SK-N-SH treated with all-trans-retinoic acid at 6 μM for 48 hours (cell line): Measurements from ENCODE around the gene MAGEE2.

Source experiments
- BACH2 ChIP-seq: fragments of 250-450 bp; sonication (Bioruptor Pico); IDR thresholded peaks from 2 replicates; pipeline ENCODE4 v1.9.0; 2021; ENCODE audit warnings: mild to moderate bottlenecking, borderline replicate concordance
- CSDC2 ChIP-seq: fragments of 250-450 bp; sonication (Bioruptor Pico); IDR thresholded peaks from 2 replicates; pipeline ENCODE4 v1.5.0; 2020; ENCODE audit warnings: mild to moderate bottlenecking, moderate library complexity
- ESRRG ChIP-seq: fragments of 250-450 bp; sonication (Bioruptor Pico); IDR thresholded peaks from 2 replicates; pipeline ENCODE4 v1.6.1; 2021; ENCODE audit warnings: mild to moderate bottlenecking
- PPARA ChIP-seq: fragments of 250-450 bp; sonication (Bioruptor Pico); IDR thresholded peaks from 2 replicates; pipeline ENCODE4 v1.5.0; 2020; ENCODE audit warnings: mild to moderate bottlenecking, borderline replicate concordance
- RARB ChIP-seq: fragments of 250-450 bp; sonication (Bioruptor Pico); IDR thresholded peaks from 2 replicates; pipeline ENCODE4 v1.8.0; 2021; ENCODE audit warnings: mild to moderate bottlenecking, moderate library complexity
- SNAI2 ChIP-seq: fragments of 250-450 bp; sonication (Bioruptor Pico); IDR thresholded peaks from 2 replicates; pipeline ENCODE4 v1.5.0; 2020; ENCODE audit warnings: mild to moderate bottlenecking, moderate library complexity
- ZFP3 ChIP-seq: fragments of 250-450 bp; sonication (Bioruptor Pico); IDR thresholded peaks from 2 replicates; pipeline ENCODE4 v1.5.0; 2020; ENCODE audit warnings: mild to moderate bottlenecking, moderate library complexity
- ZFP30 ChIP-seq: fragments of 450-650 bp; formaldehyde crosslinking; IDR thresholded peaks from 2 replicates; pipeline ENCODE4 v1.5.0; 2022; ENCODE audit warnings: mild to moderate bottlenecking, moderate library complexity
- TF ChIP-seq, protein P1 (sequence below): fragments of 250-450 bp; sonication (Bioruptor Pico); IDR thresholded peaks from 2 replicates; pipeline ENCODE4 v1.5.1; 2020; ENCODE audit warnings: low read depth, mild to moderate bottlenecking, moderate library complexity
- TF ChIP-seq, protein P2 (sequence below): fragments of 250-450 bp; sonication (Bioruptor Pico); IDR thresholded peaks from 2 replicates; pipeline ENCODE4 v1.5.0; 2020; ENCODE audit warnings: mild to moderate bottlenecking, moderate library complexity
- TF ChIP-seq, protein P3 (sequence below): fragments of 250-450 bp; sonication (Bioruptor Pico); IDR thresholded peaks from 2 replicates; pipeline ENCODE4 v1.5.1; 2021; ENCODE audit warnings: mild to moderate bottlenecking, moderate library complexity

DNA sequence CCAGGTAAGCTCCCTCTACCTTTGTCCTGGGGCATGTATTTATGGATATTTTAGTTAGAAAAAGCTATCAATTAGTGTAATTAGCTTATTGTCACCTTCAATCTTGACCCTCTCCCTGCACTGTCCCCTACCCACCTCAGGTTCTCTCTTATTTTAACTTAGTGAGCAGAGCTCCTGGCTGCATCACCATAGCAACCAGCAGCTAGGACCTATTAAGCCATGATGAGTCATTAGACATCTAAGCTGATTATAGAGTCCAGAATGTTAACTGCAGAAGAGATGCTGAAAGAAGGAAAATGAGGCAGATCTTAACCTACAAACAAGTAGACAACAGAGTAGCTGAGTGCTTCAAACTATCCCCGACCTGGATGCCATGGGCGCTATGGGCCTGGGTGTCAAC is 36.6 kb downstream of the MAGEE2 start:
- TF ChIP-seq ESRRG (CRISPR knock-in tag), result no peak
- TF ChIP-seq, protein P1, sequence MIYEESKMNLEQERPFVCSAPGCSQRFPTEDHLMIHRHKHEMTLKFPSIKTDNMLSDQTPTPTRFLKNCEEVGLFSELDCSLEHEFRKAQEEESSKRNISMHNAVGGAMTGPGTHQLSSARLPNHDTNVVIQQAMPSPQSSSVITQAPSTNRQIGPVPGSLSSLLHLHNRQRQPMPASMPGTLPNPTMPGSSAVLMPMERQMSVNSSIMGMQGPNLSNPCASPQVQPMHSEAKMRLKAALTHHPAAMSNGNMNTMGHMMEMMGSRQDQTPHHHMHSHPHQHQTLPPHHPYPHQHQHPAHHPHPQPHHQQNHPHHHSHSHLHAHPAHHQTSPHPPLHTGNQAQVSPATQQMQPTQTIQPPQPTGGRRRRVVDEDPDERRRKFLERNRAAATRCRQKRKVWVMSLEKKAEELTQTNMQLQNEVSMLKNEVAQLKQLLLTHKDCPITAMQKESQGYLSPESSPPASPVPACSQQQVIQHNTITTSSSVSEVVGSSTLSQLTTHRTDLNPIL (CRISPR knock-in tag), result no peak
- TF ChIP-seq RARB (CRISPR knock-in tag), result no peak
- TF ChIP-seq CSDC2 (CRISPR knock-in tag), result no peak
- no peak for TF ChIP-seq BACH2
- TF ChIP-seq ZFP30 (CRISPR knock-in tag), result no peak
- no peak for TF ChIP-seq PPARA (CRISPR knock-in tag)
- TF ChIP-seq ZFP3 (CRISPR knock-in tag), result no peak
- TF ChIP-seq, protein P2, sequence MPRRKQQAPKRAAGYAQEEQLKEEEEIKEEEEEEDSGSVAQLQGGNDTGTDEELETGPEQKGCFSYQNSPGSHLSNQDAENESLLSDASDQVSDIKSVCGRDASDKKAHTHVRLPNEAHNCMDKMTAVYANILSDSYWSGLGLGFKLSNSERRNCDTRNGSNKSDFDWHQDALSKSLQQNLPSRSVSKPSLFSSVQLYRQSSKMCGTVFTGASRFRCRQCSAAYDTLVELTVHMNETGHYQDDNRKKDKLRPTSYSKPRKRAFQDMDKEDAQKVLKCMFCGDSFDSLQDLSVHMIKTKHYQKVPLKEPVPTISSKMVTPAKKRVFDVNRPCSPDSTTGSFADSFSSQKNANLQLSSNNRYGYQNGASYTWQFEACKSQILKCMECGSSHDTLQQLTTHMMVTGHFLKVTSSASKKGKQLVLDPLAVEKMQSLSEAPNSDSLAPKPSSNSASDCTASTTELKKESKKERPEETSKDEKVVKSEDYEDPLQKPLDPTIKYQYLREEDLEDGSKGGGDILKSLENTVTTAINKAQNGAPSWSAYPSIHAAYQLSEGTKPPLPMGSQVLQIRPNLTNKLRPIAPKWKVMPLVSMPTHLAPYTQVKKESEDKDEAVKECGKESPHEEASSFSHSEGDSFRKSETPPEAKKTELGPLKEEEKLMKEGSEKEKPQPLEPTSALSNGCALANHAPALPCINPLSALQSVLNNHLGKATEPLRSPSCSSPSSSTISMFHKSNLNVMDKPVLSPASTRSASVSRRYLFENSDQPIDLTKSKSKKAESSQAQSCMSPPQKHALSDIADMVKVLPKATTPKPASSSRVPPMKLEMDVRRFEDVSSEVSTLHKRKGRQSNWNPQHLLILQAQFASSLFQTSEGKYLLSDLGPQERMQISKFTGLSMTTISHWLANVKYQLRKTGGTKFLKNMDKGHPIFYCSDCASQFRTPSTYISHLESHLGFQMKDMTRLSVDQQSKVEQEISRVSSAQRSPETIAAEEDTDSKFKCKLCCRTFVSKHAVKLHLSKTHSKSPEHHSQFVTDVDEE (CRISPR knock-in tag), result no peak
- no peak for TF ChIP-seq SNAI2 (CRISPR knock-in tag)
- TF ChIP-seq, protein P3, sequence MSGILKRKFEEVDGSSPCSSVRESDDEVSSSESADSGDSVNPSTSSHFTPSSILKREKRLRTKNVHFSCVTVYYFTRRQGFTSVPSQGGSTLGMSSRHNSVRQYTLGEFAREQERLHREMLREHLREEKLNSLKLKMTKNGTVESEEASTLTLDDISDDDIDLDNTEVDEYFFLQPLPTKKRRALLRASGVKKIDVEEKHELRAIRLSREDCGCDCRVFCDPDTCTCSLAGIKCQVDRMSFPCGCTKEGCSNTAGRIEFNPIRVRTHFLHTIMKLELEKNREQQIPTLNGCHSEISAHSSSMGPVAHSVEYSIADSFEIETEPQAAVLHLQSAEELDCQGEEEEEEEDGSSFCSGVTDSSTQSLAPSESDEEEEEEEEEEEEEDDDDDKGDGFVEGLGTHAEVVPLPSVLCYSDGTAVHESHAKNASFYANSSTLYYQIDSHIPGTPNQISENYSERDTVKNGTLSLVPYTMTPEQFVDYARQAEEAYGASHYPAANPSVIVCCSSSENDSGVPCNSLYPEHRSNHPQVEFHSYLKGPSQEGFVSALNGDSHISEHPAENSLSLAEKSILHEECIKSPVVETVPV, result no peak
